HG02759 (cell line): ENCODE data around the gene PTPRD.
"Not testable (repeated sequence)": the region's sequence is repeated elsewhere in the genome, so short reads cannot be mapped to it uniquely, and the experiment has no call there.

Experiments
- ATAC-seq: cut with Tn5 transposase; IDR thresholded peaks from one replicate; pipeline ENCODE4 v1.9.1; 2021; ENCODE audit warnings: mild to moderate bottlenecking, moderate library complexity; ENCODE audit not compliant: unreplicated experiment

PTPRD gene

DNA sequence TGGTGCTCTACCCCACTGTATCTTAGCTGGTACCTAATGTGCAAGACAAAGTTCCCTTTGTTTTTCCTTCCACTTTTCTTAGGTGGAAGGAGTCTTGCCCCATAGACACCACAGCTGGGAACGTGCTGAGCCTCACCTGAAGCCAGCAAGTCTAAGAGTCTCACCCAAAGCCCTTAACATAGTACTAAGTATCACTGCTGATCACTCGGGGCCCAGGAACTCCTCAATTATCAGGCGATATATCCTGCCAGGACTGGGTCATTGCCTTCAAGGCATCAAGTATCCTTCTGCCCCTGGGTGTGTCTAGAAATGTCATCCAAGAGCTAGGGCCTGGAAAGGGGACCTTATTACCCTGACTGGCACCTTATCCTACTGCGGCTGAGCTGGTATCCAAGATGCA lies 123.9 kb downstream of the PTPRD start:
- no peak for ATAC-seq

DNA sequence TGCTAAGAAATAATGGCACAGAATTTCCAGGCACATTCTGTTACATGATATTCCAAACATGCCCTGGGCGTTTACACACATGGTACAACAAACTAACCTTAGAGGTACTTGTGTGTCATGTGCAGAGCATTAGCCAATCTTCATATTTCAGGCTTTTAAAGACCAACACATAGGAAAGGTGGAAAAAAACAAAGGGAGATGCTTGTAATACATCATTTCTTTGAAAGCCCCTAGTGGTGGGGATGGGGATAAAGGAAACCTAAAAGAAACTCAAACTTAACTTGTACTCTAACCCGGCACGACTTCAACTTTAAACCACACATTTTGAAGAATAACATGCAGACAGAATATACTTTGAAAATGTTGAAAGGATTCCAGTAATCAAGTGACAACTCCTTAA lies 133.6 kb downstream of the PTPRD start:
- ATAC-seq: no peak

DNA sequence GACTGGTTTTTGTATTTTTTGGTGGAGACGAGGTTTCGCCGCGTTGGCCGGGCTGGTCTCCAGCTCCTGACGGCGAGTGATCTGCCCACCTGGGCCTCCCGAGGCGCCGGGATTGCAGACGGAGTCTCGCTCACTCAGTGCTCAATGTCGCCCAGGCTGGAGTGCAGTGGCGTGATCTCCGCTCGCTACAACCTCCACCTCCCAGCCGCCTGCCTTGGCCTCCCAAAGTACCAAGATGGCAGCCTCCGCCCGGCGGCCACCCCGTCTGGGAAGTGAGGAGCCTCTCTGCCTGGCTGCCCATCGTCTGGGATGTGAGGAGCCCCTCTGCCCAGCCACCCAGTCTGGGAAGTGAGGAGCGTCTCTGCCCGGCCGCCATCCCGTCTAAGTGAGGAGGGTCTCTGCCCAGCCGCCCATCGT lies 163.6 kb downstream of the PTPRD start:
- not testable (repeated sequence) for ATAC-seq

DNA sequence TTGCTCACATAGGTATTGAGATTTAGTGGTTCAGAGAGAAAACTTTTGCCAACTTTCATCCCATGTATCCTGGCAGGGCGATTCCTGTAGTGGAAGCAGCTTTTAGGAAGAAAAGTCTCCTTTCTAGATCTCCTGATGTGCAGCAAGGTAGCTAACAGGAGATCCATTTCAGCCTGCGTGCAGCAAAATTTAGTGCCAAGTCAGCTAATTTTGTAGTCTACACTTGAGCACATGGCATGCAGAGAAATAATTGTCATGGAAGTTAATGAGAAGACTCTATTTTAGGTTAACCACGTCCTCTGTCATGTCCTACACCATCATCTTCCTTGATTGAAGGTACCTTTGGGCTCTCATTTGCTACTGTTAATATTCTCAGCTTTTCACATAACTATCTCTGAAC lies 165.8 kb downstream of the PTPRD start:
- ATAC-seq: no peak

DNA sequence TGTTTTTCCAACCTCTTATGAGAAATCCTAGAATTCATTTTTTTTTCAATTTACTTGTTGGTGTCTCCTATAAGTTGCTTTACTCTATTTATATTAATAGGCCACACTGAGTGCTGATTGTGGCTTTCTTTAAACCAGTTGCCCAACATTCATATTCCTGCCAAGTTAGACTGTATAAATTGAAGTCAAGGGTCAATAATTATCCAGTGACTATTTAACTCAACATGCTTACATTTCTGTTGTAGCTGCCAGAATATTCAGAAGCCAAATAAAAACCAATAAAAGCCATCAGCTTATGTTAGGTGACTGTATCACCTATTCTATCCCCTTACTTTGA lies 169.0 kb downstream of the PTPRD start:
- ATAC-seq: no peak

DNA sequence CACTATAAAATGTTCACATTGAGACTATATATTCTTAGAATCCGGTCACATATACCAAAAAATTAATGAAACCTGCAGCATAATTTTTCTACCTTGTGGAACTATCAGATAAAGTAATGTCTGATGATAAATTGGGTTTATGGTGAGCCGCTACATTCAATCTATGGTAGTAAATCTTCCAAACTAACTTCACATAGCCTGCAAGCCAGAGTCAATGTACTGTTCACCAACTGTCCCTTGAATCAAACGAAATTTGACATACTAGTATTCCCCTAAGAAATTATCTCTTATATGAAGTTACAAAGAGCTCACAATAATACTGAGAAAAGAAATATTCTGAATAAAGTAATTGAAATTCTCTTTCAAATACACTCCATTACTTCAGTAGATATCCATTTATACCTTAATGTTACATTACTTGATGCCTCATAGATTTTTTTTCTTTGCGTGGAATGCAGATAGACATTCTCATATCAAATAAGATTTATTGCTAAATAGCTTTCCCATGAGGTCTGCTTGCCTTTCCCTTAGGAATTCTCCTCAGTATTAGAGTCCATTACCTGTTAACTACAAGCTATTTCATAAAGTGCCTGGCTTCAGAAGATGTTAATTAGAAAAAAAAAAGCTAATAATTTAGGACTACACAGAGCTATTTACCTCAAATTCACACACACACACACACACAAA lies 169.5 kb downstream of the PTPRD start:
- no peak for ATAC-seq

DNA sequence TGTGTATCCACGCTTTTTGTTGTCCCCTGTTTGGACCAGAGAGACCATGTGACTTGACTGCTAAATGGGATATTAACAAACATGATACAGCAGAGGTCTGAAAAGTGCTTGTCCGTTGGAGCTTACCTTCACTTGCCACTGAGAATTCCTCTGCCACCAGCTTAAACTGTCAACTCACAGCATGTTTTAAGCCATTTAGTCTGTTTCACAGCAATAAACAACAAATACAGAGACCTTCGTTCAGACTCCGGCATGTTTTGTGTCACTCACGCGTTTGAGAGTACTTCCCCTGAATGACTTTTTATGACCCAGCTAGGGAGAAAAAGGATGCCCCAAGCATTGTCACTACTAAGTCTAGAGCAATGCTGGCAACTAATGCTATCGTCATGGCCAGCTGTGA lies 173.8 kb downstream of the PTPRD start:
- ATAC-seq: no peak

DNA sequence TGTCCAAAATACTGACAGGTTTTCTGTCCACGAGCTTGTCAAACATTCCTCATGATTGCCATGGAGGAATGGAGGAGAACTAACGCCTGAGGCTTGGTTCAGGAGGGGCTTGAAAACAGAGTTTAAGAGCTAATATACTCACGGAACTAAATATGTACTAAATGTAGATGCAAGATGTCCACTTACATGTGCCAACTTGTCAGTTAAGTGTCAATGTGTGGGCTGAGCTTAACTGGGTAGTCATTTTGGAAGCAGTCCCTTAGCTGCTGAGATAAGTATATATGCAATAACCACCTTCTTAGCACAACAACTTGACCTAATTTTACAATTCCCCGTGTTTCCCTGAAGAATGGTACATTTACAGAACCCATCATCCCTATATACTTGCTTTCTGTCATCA lies 176.0 kb downstream of the PTPRD start:
- ATAC-seq: no peak

DNA sequence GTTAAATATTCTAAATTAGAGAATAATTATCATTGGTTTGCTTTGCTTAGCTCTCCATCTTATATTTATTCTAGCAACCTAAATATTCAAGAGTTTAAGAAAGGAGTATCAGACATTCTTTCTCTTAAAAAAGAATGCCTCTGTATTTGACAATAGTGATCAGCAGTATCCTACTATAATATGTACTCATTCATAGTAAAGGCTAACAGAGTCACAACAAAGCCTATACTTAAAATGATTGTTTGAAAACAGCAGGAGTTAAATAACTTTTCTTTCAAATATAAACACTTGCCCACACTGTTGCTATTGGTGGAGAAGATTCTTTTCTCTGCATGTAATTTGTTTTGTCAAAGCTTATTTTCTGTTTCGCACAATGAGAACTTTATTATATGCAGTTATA lies 178.4 kb downstream of the PTPRD start:
- no peak for ATAC-seq

DNA sequence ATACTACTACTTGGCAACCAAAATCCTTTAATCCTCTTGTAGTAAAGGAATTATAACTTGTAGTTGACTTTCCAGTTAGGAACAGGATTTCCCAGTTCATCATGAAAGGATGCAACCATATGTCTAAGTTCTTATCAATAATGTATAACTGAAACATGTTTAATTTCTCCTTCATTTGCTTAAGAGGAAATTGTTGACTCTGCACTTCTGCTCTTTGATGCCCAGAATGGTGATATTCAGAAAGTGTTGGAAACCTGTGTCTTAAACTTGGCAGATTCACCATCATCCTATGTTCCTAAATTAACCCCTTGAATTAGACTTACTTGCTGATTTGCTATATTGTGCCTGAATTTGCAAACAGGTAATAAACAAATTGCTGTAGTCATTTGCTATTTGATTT lies 201.5 kb downstream of the PTPRD start:
- ATAC-seq: no peak

DNA sequence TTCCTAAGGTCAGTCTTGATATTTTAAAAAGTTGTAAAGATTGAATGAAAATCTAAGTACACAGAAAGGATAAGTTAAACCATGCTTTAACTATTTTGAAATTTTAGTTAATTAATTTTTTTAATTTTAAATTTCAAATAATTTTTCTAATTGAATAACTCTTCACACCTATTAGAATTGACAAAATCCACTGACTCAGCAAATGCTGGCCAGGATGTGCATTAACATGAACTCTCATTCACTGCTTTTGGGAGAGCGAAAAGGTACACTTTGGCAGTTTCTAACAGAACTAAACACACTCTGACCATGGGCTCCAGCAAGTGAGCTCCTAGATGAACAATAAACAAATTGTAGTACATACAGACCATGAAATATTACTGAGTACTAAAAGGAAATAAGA lies 209.5 kb downstream of the PTPRD start:
- no peak for ATAC-seq

DNA sequence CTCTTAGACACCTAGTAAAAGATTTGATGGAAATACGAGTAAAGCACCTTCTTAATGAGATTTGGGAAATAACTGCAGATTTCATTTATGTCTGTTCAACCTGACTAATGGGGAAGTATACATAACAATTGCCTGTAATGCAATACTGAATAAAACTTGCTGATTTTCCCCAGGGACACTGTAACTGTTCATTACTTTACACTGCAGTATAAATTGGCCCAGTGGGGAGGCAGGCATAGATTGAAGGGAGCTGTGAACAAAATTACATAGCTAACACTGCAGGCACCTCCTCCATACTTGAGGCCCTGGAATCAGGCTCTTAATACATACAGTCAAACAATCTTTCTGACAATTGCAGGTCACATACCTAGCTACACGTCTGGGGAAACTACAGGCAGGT lies 216.2 kb downstream of the PTPRD start:
- no peak for ATAC-seq

DNA sequence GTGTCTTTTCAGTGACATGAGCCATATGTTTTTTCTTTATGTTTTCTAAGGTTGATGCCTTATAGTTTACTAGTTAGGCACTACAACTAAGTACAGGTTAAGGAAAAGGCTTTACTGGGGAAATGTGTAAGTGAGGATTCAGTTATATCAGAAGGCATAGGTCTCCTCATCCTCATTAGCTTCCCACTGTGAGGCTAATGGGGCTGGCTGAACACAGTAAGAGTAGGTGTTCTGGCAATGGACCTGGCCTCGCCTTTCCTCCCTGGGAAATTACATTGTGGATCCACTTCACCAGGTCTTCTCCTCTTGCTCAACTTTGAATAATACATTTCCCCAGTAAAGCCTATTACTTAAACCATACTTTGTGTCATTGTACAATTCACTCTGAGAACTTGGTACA lies 225.5 kb downstream of the PTPRD start:
- ATAC-seq: no peak

DNA sequence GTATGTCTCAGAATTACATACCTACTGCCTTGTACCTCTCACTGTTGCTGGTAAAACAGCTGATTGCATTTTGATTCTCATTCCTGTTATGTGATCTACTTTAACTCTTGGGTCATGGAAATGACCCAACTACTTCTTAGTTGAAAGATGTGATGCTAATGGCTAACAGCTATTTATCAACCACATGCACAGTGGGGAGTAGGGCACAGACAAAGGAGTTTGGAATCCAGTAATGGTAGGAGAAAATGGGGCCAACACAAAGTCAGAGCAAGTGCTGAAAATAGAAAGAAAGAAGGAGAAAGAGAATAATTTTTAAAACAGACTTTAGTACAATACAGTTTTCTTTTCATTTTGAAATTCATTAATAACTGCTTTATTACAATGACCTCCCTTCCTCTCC lies 241.0 kb downstream of the PTPRD start:
- ATAC-seq: no peak

DNA sequence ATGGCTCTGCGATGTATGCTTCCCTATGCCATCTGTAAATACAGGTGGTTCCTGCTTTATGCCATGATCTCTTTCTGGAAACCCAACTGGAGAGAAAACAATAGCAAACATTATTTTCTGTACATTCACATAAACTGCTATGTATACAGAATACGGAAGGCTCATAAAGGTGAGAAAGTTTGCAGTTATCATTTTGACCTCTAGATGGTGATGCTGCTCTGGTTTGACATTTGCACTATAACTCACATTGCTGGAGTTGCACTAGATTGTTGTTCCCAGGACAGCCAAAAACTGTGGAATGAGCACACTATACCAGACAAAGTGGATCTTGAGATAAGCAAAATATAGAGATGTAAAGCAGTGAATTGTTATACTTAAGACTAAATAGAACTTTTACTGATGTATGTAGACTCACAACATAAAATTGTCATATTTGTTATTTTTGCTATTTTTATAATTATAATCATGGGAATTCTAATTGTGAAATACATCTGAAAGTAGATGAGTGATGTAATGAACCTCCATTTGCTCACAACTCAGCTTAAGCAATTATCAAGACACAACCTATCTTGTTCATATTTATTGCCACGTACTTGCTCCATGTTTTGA lies 246.5 kb downstream of the PTPRD start:
- ATAC-seq: peak; percentile 90

DNA sequence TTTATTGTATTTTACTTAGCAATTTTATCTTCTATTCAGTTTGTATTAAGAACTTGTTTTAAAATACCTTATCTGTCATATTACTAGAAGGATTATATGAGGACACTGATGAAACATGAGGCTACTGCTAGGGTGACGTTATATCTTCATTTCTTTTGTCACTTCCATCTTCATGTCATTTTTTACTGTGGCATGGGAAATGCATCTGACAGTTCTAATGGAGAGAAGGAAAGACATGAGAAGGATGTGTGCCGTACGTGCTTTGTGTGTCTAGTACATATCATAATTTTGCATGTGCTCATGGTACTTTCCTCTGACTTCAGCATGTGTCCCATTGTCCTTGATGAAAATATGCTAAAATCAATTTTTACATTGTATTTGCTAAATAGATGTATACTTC lies 258.2 kb downstream of the PTPRD start:
- no peak for ATAC-seq

DNA sequence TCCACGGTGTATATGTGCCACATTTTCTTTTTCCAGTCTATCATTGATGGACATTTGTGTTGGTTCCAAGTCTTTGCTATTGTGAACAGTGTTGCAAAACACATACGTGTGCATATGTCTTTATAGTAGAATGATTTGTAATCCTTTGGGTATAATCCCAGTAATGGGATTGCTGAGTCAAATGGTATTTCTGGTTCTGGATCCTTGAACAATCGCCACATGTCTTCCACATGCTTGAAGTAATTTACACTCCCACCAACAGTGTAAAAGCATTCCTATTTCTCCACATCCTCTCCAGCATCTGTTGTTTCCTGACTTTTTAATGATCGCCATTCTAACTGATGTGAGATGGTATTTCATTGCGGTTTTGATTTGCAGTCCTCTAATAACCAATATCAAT lies 267.2 kb downstream of the PTPRD start:
- not testable (repeated sequence) for ATAC-seq

DNA sequence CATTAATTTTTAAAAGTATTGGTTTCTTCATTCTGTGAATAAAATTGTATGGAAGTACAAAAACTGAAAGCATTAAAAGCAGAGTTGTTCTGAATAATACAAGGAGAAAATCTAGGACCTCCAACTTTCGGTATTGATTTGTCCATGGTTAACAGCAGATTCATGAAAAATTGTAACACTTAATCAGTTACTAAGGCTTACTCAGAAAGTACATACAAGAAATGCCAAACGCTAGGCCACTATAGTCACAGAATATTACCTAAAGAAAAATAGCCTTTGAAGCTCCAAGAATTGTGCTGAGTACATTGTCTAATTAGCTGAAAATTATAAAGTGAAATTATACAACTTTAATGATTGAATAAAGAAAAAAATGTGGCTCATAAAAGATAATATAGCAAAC lies 271.7 kb downstream of the PTPRD start:
- ATAC-seq: no peak

DNA sequence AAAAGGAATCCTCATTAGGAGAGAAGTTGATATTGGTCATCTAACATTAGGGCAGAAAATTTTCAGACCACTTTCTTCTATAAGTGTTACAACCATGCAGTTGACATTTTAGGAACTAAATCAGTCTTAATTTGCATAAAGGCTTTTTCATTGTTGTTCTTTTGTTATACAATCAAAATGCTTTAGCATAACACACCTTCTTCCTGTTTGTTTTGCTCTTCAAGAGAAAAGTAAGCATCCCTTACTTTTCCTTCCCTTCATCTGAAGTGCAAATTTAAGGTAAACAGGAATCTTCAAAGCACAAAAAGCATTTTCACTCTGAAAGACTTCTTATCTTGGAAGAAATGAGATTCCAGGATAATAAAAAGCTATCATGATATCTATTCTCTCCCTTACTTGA lies 273.6 kb downstream of the PTPRD start:
- no peak for ATAC-seq

DNA sequence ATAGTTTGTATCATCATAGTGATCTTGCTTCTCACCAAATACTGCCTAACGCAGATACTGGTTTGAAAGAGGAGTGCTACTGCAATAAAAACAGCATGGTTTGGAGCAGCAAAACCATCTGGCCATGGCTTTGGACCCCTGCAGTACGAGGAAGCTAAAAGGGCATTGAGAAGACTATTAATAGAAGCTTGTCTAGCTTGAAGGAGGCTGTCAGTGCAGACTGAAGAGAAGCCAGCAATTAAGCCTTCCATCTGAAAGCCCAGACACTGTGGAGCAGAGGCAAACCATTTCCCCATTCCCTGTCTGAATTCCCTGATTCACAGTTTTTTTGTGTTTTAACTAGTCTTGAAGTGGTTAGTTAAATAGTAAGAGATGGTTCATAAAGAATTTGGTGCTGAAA lies 281.6 kb downstream of the PTPRD start:
- ATAC-seq: no peak

DNA sequence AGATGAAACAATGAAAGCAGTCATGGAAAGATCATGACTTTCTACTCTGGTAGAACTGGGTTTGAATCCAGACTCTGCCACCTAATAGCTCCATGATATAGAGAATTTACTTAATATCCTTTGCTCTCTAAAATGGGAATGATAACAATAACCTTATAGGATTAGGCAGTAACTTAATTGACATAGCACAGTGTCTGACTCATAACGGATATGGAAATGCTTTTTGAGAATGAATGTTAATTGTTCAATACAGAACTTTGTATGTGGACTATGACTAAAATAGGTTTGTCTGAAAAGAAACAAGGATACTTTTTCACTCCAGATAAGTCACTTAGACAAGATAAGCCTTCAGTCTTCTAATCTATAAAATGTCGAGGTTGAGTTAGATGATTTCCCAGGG lies 330.7 kb downstream of the PTPRD start:
- ATAC-seq: no peak

DNA sequence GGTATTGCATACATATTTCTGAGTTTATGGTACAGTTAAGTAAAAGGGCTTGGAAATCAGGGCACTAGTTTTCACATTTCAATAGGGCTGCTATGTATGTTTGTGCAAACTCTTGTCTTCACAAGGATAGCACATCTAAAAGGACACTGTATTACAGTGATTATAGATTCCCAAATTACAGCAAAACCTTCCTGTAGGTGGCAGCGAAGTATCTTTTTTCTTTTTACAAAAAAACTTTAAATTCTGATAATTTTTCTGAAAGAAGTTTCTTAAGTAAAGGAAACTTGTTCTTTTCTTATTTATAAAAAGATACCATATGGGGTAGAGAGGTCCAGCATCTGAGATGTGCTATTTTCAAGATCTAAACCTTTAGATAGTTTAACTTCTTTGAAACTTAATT lies 337.8 kb downstream of the PTPRD start:
- no peak for ATAC-seq

DNA sequence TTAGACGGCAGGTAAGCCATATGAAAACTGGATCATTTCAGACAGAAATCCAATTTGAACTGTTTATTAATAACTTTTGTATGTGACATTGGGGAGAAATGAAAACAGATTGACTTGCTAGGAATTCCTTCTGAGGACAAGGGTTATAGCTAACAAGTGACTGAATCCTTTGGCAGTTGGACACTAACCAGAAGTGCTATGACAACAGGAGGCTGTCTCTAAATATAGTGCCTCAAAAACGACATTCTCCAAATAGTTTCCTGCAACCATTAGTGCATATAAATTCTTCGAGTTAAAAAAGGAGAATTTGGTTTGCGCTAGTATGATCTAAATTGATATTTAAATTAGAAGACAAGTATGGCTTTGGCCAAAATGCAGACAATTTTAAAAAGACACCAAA lies 338.6 kb downstream of the PTPRD start:
- ATAC-seq: no peak
